NB4 (cell line): Measurements from ENCODE around the gene ALG3.

Source experiments
- CTCF ChIP-seq: IDR thresholded peaks from one replicate; pipeline ENCODE4 v1.5.1; 2012; ENCODE audit warnings: low read depth, low read length
- MAX ChIP-seq: IDR thresholded peaks from 2 replicates; pipeline ENCODE4 v1.6.1; 2011; ENCODE audit warnings: low read depth, low read length
- MYC ChIP-seq: IDR thresholded peaks from 2 replicates; pipeline ENCODE4 v1.6.1; 2011; ENCODE audit warnings: low read depth, low read length
- POLR2A ChIP-seq: IDR thresholded peaks from 2 replicates; pipeline ENCODE4 v1.6.1; 2011; ENCODE audit warnings: mild to moderate bottlenecking; ENCODE audit not compliant: insufficient read length; ENCODE audit errors: extremely low read depth

GRCh38 chr3:184282941-184283340 lies 34.2 kb upstream of the ALG3 start:
- TF ChIP-seq CTCF, result no peak
- TF ChIP-seq POLR2A, result no peak
- TF ChIP-seq MYC, result no peak
- TF ChIP-seq MAX, result no peak
